Fibroblast of villous mesenchyme (primary cell): ENCODE results near the gene TWIST2. TPM values are rescaled to one million over a fixed set of nuclear protein-coding genes. Genes with fewer than 3 reads are reported as not detected.

Experiments
- DNase-seq: peaks from one replicate; pipeline ENCODE4 v3.0.0-alpha.2; 2010; ENCODE audit warnings: low read depth
- H3K4me3 ChIP-seq: 2 replicates; pipeline ENCODE4 v1.5.1; 2011; ENCODE audit warnings: low read depth, mild to moderate bottlenecking, low read length
- total RNA-seq: library from RNA; depleted of rRNA; stranded (reverse); fragments of >200 nt; gene quantifications from 2 replicates; pipeline ENCODE4 v1.2.3, GENCODE V29; 2012
- TF ChIP-seq, protein P1 (sequence below): IDR thresholded peaks from 2 replicates; pipeline ENCODE4 v1.5.1; 2012; ENCODE audit warnings: low read depth, mild to moderate bottlenecking, low read length; ENCODE audit not compliant: insufficient read depth

Gene TWIST2
- total RNA-seq, 1 donor: 58.7 TPM

DNA sequence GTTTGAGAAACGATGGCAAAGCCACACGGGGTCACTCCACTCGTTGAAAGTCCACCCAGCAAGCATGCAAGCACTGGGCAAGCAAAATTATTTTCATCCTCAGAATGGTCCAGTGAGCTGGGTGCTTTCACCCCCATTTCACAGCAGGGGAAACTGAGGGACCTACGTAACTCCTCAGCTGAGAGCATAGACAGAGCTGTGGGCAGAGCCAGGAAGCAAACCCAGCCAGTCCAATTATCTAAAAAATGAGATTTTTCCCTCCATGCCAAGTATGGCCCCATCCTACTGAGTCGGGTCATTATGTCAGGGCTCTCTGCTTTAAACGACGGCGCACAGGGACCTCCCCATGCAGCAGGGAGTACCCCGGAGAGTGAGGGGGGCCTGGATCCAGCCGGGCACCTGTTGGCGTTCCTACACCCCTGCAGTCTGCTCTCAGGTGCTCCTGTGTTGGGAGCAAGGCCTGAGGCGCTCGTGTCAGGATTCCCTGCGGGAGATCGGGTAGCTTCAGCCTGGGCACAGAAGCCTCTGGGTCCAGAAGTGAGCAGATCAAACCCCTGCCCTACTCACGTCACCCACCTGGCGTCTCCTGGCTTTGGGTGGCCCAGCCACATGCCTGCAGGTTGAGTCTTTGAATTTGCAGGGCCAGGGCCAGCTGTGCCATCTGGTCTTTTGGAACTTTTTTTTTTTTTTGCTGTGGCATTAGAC is 17.3 kb downstream of the TWIST2 start:
- TF ChIP-seq, protein P1, sequence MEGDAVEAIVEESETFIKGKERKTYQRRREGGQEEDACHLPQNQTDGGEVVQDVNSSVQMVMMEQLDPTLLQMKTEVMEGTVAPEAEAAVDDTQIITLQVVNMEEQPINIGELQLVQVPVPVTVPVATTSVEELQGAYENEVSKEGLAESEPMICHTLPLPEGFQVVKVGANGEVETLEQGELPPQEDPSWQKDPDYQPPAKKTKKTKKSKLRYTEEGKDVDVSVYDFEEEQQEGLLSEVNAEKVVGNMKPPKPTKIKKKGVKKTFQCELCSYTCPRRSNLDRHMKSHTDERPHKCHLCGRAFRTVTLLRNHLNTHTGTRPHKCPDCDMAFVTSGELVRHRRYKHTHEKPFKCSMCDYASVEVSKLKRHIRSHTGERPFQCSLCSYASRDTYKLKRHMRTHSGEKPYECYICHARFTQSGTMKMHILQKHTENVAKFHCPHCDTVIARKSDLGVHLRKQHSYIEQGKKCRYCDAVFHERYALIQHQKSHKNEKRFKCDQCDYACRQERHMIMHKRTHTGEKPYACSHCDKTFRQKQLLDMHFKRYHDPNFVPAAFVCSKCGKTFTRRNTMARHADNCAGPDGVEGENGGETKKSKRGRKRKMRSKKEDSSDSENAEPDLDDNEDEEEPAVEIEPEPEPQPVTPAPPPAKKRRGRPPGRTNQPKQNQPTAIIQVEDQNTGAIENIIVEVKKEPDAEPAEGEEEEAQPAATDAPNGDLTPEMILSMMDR: no peak
- H3K4me3 ChIP-seq: no peak overlapping the region
- DNase-seq: no peak

DNA sequence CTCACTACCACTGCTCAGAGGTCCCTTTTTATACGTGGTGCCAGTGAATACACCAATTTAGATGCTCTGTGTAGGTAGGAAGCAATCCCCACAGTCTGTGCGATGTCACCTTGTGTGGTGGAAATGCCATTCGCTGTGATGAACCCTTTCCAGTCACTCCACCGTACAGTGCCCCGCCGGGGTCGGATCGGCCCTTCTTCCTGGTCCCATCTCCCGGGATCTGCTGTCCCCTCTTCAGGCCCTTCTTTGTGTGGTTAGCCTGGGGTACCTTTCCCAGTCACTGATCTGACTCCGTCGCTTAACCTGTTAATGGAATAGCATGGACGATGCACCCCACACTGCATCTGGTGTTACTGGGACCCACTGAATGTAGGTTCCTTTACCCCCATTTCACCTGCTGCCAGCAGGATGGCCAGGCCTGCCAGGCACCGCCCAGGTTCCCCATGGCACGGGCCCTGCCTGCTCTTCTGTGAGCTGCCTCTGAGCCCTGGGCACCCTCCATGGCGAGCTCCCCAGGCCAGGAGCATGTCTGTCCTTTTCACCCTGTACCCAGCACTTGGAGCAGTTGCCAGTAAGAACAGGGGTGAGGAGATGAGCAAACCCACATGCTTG is 18.0 kb downstream of the TWIST2 start:
- no peak for DNase-seq
- H3K4me3 ChIP-seq: no peak overlapping the region
- TF ChIP-seq, protein P1: no peak

DNA sequence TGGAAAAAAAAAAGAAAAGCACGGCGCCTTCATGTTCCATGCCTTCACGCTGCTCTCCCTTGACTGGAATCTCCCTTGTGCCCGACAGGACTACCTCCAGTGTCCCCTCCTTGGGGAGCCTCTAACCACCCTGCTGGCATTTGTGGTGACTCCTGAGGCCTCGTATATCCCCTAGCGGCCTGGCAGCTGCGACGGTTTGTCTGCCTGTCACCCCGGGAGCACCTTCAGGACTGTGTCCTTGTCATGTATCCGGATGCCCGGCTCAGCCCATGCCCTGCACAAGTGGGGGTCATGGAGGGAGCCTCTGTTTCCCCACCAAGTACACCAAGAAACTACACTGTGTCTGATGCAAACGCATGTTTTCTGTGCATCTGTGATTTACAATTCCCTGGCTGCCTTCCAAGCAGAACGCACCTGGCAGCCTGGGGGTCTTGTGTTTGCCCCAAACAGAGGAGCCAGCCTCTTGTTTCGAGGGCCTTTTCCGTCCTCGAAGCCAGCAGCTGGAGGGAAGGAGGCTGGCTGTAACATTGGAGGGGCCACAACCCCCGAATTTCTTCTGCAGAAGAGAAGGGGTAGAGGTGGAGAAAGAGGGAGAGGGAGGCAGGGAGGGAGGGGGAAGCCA is 18.9 kb downstream of the TWIST2 start:
- TF ChIP-seq, protein P1: no peak
- DNase-seq: no peak
- H3K4me3 ChIP-seq: no peak overlapping the region

DNA sequence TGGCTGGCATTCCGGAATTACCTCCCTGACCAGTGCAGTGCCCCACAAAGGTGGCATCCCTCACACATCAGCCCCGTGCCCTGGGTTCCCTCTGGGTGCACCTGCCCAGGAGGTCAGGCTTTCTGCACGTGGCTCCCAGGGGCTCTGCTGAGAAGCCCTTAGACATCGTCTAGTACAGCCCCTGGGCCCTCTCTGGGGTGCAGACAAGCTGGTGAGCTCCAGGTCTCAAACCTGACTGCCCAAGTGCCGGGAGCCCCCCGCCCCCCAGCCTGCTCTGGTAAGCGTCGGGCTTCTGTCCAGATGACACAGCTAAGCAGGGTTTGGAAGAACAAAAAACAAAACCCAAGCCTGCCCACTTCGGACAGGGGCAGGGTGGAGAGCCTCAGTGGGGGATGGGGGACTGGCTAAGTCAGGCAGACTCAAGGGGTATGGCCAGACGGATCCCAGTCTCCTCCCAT is 20.2 kb downstream of the TWIST2 start:
- H3K4me3 ChIP-seq: no peak overlapping the region
- DNase-seq: no peak
- TF ChIP-seq, protein P1: no peak

DNA sequence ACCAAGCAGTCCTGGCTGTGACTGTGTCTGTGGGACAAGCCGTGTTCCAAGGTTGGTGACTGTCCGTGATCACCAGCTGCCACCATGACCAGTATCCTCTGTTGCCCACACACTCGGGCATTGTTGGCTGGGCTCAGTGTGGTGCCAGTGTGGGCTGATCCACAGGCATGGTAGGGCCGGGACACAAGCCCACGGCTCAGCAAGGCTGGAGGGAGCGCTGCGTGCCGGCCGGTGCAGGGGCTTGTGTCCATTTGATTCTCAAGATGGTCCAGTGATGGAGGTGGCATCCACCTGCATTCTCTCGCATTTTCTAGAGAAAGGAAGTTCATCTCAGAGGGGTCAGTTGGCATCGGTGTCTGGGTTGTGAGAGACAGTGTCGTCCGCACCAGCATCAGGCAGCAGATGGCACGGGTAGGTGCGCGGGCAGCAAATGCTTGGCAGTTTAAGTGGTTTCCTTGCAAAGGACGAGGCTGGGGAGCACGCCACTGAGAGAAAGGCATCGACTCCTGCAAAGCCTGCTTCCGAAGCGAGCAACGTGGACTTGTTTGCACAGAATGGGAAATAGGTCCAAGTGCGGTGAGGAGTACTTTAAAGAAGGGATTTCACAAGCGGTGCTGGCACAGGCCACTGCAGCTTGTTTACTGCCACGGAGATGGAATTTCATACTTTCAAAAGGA is 20.9 kb downstream of the TWIST2 start:
- TF ChIP-seq, protein P1: no peak
- H3K4me3 ChIP-seq: no peak overlapping the region
- peak; percentile 90 for DNase-seq

DNA sequence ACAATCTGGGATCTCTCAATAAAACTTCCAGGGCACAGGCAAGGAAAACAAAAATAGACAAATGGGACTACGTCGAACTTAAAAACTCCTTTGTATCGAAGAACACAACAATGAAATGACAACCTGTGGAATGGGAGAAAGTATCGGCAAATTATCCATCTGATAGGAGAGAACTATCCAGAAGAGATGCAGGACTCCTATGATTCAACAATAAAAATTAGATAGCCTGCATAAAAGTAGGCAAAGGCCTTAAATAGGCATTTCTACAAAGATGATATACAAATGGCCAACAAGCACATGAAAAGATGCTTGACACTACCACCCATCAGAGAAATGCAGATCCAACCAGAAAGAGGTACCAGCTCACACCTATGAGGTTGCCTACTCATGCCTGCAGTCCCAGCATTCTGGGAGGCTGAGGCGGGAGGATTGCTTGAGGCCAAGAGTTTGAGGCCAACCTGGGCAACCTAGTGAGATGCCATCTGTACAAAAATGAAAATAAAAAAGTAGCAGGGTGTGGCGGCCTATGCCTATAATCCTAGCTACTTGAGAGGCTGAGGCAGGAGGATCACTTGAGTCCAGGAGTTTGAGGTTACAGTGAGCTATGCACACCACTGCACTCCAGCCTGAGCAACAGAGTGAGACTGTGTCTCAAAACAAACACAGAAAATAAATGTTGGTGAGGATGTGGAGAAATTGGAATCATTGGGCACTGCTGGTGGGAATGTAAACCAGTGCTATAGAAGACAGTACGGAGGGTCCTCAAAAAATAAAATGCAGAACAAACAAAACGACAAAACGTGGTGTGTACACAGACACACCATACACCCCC is 21.6 kb downstream of the TWIST2 start:
- TF ChIP-seq, protein P1: no peak
- DNase-seq: peak; percentile 57
- H3K4me3 ChIP-seq: no peak overlapping the region
